Stomach smooth muscle (tissue), 2 donors: ENCODE measurements around the gene SINHCAF.
"Not testable (repeated sequence)": the region's sequence is repeated elsewhere in the genome, so short reads cannot be mapped to it uniquely, and the experiment has no call there.

Experiments
- H3K27ac ChIP-seq: one replicate; pipeline ENCODE4 v1.7.0; 2013; ENCODE audit warnings: mild to moderate bottlenecking, low read length, inconsistent platforms
- H3K27me3 ChIP-seq, 2 donors: one replicate each; pipeline ENCODE4 v1.7.0; 2013; ENCODE audit warnings: low read length in 2 of 2; ENCODE audit not compliant: insufficient read depth in 2 of 2, control insufficient read depth in 1 of 2
- H3K36me3 ChIP-seq, 2 donors: one replicate each; pipeline ENCODE4 v1.7.0; 2013; ENCODE audit warnings: low read length in 2 of 2; ENCODE audit not compliant: control insufficient read depth in 2 of 2, insufficient read depth in 2 of 2
- H3K4me1 ChIP-seq: one replicate; pipeline ENCODE4 v1.7.0; 2013; ENCODE audit warnings: low read length; ENCODE audit not compliant: control insufficient read depth, insufficient read depth
- H3K4me3 ChIP-seq, 2 donors: one replicate each; pipeline ENCODE4 v1.7.0; 2013; ENCODE audit warnings: low read length in 2 of 2
- H3K9ac ChIP-seq, 2 donors: one replicate each; pipeline ENCODE4 v1.7.0; 2013; ENCODE audit warnings: low read length in 2 of 2, mild to moderate bottlenecking in 1 of 2
- H3K9me3 ChIP-seq, 2 donors: one replicate each; pipeline ENCODE4 v1.7.0; 2013; ENCODE audit warnings: low read length in 2 of 2; ENCODE audit not compliant: control insufficient read depth in 2 of 2
- donor health status: healthy.
- donor health status: Pancreatic carcinoma.

The SINHCAF gene

DNA sequence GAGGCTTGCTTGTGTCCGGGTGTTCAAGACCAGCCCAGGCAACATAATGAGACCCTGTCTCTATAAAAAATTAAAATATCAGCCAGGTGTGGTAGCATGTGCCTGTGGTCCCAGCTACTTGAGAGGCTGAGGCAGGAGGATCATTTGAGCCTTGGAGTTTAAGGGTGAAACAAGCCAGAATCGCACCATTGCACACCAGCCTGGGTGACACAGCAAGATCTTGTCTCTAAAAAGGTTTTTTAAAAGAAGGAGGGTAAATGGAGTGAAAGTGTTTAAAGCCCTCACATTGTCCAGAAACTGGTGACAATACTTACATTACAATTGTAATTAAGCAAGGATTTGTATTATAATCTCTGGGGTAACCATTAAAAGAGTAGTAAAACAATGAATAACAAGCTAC lies 64.2 kb downstream of the SINHCAF start:
- Histone ChIP-seq H3K36me3 (no peaks in the 10 kb centered on the region), H3K4me3 (no peak overlapping the region), H3K9me3 (no peaks in the 10 kb centered on the region), H3K9ac (no peak overlapping the region), H3K27ac (no peak overlapping the region), H3K4me1 (no peaks in the 10 kb centered on the region), H3K27me3 (no peaks in the 10 kb centered on the region)

GRCh38 chr12:31260840-31261239 lies 65.1 kb downstream of the SINHCAF start:
- Histone ChIP-seq H3K9ac (no peak overlapping the region), H3K9me3 (no peaks in the 10 kb centered on the region), H3K27me3 (no peaks in the 10 kb centered on the region), H3K36me3 (no peaks in the 10 kb centered on the region), H3K27ac (no peak overlapping the region), H3K4me3 (no peak overlapping the region), H3K4me1 (no peaks in the 10 kb centered on the region)

DNA sequence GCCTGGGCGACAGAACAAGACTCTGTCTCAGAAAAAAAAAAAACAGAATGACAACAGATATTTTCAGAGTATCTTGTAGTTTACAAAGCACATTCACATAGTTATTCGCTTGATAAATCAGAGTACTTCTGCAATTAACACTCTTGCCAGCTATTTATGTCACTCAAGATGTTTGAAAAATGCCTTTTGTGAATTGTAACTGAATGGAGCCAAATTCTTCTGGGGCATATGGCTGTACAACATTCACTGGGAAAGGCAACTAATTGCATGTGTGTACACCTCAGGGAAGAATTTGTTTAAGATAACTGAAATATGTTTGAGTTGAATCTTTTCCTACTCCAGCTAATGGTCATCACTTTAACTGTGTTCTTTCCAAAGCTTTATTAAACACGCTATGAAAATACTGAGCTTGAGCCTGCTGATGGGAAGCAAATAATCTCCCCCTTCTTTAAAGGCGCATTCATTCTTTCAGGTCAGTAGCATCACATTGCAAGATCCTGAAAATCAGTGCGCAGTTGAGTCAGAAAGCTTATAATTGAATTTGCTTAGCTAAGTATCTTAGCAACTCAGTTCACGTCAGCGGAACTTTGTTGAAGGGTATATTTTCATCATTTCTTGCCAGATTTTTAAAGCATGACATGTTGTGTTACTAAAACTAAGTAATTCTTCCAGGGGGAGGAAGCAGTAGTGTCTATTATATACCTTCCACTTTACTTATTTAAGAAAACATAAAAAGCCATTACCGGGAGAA lies 66.6 kb downstream of the SINHCAF start:
- no peaks in the 10 kb centered on the region for H3K27me3 ChIP-seq
- H3K36me3 ChIP-seq, result no peaks in the 10 kb centered on the region
- no peaks in the 10 kb centered on the region for H3K4me1 ChIP-seq
- no peak overlapping the region for H3K4me3 ChIP-seq
- H3K9me3 ChIP-seq, result no peaks in the 10 kb centered on the region
- no peak overlapping the region for H3K9ac ChIP-seq
- H3K27ac ChIP-seq, result no peak overlapping the region

DNA sequence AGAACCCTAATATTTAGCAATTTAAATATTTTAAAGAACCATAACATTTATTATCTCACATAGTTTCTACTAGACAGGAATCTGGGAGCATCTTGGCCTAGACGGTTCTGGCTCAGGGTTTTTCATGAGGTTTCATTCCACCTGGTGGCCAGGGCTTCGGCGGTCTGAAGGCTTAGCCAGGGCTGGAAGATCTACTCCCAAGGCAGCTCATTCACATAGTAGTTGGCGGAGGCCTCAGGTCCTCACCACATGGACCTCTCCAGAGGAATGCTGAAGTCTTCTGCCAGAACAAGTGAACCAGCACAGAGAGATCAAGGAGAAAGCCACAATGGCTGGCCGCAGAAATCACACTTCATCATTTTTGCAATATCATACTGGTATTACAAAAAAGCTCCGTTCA lies 68.2 kb downstream of the SINHCAF start:
- Histone ChIP-seq H3K36me3 (no peaks in the 10 kb centered on the region), H3K9ac (no peak overlapping the region), H3K9me3 (no peaks in the 10 kb centered on the region), H3K27ac (no peak overlapping the region), H3K4me3 (no peak overlapping the region), H3K4me1 (no peaks in the 10 kb centered on the region), H3K27me3 (no peaks in the 10 kb centered on the region)

- H3K36me3 ChIP-seq, H3K9me3 ChIP-seq, H3K9ac ChIP-seq, H3K4me1 ChIP-seq, H3K4me3 ChIP-seq, H3K27me3 ChIP-seq, H3K27ac ChIP-seq: not testable (repeated sequence)
Measured at GRCh38 chr12:31251707-31252611, 74.0 kb downstream of the SINHCAF start.

DNA sequence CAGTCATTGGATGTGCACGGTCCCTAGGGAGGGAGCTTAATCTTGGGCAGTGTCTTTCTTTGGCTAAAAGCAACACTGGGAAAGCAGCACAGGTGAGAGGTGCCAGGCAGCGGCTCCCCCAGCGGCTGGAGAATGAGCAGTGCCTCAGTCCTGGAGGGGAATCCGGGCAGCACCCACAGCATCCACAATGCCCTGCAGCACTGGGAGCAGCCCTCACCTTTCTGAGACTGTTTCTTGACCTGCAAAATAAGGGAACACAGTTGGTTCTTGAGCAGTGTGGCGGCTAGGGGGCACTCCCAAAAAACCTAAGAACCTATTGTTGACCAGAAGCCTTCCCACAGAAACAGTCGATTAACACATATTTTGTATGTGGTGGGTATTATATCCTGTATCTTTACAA lies 75.8 kb downstream of the SINHCAF start:
- no peaks in the 10 kb centered on the region for H3K9me3 ChIP-seq
- no peak overlapping the region for H3K4me3 ChIP-seq
- no peak overlapping the region for H3K27ac ChIP-seq
- no peaks in the 10 kb centered on the region for H3K27me3 ChIP-seq
- H3K36me3 ChIP-seq, result no peaks in the 10 kb centered on the region
- no peak overlapping the region for H3K9ac ChIP-seq
- no peaks in the 10 kb centered on the region for H3K4me1 ChIP-seq

- H3K27ac ChIP-seq, result no peak overlapping the region
- no peak overlapping the region for H3K4me3 ChIP-seq
- H3K9ac ChIP-seq, result no peak overlapping the region
- H3K9me3 ChIP-seq, result no peaks in the 10 kb centered on the region
- H3K36me3 ChIP-seq, result no peaks in the 10 kb centered on the region
- no peaks in the 10 kb centered on the region for H3K27me3 ChIP-seq
- H3K4me1 ChIP-seq, result no peaks in the 10 kb centered on the region
Measured at GRCh38 chr12:31249356-31249755, 76.6 kb downstream of the SINHCAF start.

DNA sequence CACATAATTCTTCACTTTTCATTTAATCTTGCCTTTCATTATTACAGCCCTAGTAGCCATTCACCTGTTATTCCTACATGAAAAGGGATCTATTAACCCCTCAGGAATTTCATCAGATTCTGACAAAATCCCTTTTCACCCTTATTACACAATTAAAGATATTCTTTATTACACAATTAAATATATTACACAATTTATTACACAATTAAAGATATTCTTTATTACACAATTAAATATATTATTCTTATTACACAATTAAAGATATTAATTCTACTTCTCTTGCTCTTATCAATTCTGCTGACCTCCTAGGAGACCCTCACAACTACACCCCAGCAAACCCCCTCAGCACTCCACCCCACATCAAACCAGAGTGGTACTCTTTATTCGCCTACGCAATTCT lies 77.1 kb downstream of the SINHCAF start:
- Histone ChIP-seq H3K4me1 (no peaks in the 10 kb centered on the region), H3K4me3 (no peak overlapping the region), H3K27ac (no peak overlapping the region), H3K36me3 (no peaks in the 10 kb centered on the region), H3K27me3 (no peaks in the 10 kb centered on the region), H3K9ac (no peak overlapping the region), H3K9me3 (no peaks in the 10 kb centered on the region)

- H3K9me3 ChIP-seq, result no peaks in the 10 kb centered on the region
- no peak overlapping the region for H3K9ac ChIP-seq
- no peaks in the 10 kb centered on the region for H3K27me3 ChIP-seq
- no peaks in the 10 kb centered on the region for H3K4me1 ChIP-seq
- no peak overlapping the region for H3K27ac ChIP-seq
- H3K4me3 ChIP-seq, result no peak overlapping the region
- no peaks in the 10 kb centered on the region for H3K36me3 ChIP-seq
Measured at GRCh38 chr12:31248337-31248736, 77.6 kb downstream of the SINHCAF start.

GRCh38 chr12:31246470-31246850 lies 79.5 kb downstream of the SINHCAF start:
- Histone ChIP-seq H3K36me3 (no peaks in the 10 kb centered on the region), H3K27ac (no peak overlapping the region), H3K27me3 (no peaks in the 10 kb centered on the region), H3K4me3 (no peak overlapping the region), H3K9me3 (no peaks in the 10 kb centered on the region), H3K9ac (no peak overlapping the region), H3K4me1 (no peaks in the 10 kb centered on the region)
